Effector CD8-positive, alpha-beta T cell (primary cell): Measurements from ENCODE around the gene GTF3C4.

Source experiments
- DNase-seq: peaks from one replicate; lab custom pipeline; 2025; lab: John Stamatoyannopoulos, UW
- total RNA-seq, 4 experiments: gene quantifications; one replicate each; lab custom pipeline; 2026; lab: John Stamatoyannopoulos, UW

The GTF3C4 gene
- total RNA-seq, result 55.9 to 137 (median 57.4) reads per million in 4 experiments

GRCh38 chr9:132670457-132671391 is at the start of gene GTF3C4:
GTF3C4 (plus strand) TSS chr9:132670464; CDS start chr9:132670599, 135 bp downstream.
- DNase-seq, result peak; percentile 51

- DNase-seq, result no peak
Measured at GRCh38 chr9:132622159-132622558, 48.1 kb upstream of the GTF3C4 start.

- no peak for DNase-seq
Measured at GRCh38 chr9:132626285-132626684, 44.0 kb upstream of the GTF3C4 start.

- DNase-seq, result no peak
Measured at GRCh38 chr9:132627106-132627505, 43.2 kb upstream of the GTF3C4 start.

GRCh38 chr9:132627594-132627993 is 42.7 kb upstream of the GTF3C4 start:
- DNase-seq, result no peak

- no peak for DNase-seq
Measured at GRCh38 chr9:132628746-132629145, 41.5 kb upstream of the GTF3C4 start.

GRCh38 chr9:132630116-132630515 is 40.1 kb upstream of the GTF3C4 start:
- no peak for DNase-seq

GRCh38 chr9:132630811-132631210 is 39.5 kb upstream of the GTF3C4 start:
- DNase-seq, result no peak

- DNase-seq, result no peak
Measured at GRCh38 chr9:132631280-132631679, 39.0 kb upstream of the GTF3C4 start.

GRCh38 chr9:132631685-132632084 is 38.6 kb upstream of the GTF3C4 start:
- DNase-seq, result no peak

- DNase-seq, result no peak
Measured at GRCh38 chr9:132632413-132633129, 37.7 kb upstream of the GTF3C4 start.

- no peak for DNase-seq
Measured at GRCh38 chr9:132634327-132634726, 35.9 kb upstream of the GTF3C4 start.

GRCh38 chr9:132637351-132637750 is 32.9 kb upstream of the GTF3C4 start:
- DNase-seq, result no peak

GRCh38 chr9:132637801-132638200 is 32.5 kb upstream of the GTF3C4 start:
- DNase-seq, result no peak

- DNase-seq, result no peak
Measured at GRCh38 chr9:132638240-132638639, 32.0 kb upstream of the GTF3C4 start.

GRCh38 chr9:132639322-132639721 is 30.9 kb upstream of the GTF3C4 start:
- DNase-seq, result no peak

GRCh38 chr9:132641216-132641615 is 29.0 kb upstream of the GTF3C4 start:
- no peak for DNase-seq

GRCh38 chr9:132644251-132644650 is 26.0 kb upstream of the GTF3C4 start:
- no peak for DNase-seq

- DNase-seq, result no peak
Measured at GRCh38 chr9:132645306-132645705, 25.0 kb upstream of the GTF3C4 start.

- no peak for DNase-seq
Measured at GRCh38 chr9:132645711-132646110, 24.6 kb upstream of the GTF3C4 start.

- DNase-seq, result no peak
Measured at GRCh38 chr9:132646726-132647125, 23.5 kb upstream of the GTF3C4 start.

GRCh38 chr9:132647355-132647754 is 22.9 kb upstream of the GTF3C4 start:
- DNase-seq, result no peak

GRCh38 chr9:132647806-132648205 is 22.5 kb upstream of the GTF3C4 start:
- no peak for DNase-seq
